Hematopoietic multipotent progenitor cell treated with erythropoietin and hydrocortisone succinate and interleukin-3 and kit ligand, for 6 days (in vitro differentiated cells): ENCODE results near the gene PRPH.
A peak's percentile ranks its signal among the peaks of the same experiment; 100 is the strongest.
"Not testable (repeated sequence)": the region's sequence is repeated elsewhere in the genome, so short reads cannot be mapped to it uniquely, and the experiment has no call there.

Source experiments
- DNase-seq: peaks from one replicate; pipeline ENCODE4 v3.0.0-alpha.2; 2015

Gene PRPH

DNA sequence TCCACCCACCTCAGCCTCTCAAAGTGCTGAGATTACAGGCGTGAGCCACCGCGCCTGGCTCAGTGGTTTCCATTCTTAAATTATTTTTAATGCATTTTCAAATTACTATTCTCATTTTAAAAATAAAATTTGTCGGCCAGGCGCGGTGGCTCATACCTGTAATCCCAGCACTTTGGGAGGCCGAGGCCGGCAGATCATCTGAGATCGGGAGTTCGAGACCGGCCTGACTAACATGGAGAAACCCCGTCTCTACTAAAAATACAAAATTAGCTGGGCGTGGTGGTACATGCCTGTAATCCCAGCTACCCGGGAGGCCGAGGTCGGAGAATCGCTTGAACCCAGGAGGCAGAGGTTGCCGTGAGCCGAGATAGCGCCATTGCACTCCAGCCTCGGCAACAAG is 38.8 kb downstream of the PRPH start:
- DNase-seq = not testable (repeated sequence)

DNA sequence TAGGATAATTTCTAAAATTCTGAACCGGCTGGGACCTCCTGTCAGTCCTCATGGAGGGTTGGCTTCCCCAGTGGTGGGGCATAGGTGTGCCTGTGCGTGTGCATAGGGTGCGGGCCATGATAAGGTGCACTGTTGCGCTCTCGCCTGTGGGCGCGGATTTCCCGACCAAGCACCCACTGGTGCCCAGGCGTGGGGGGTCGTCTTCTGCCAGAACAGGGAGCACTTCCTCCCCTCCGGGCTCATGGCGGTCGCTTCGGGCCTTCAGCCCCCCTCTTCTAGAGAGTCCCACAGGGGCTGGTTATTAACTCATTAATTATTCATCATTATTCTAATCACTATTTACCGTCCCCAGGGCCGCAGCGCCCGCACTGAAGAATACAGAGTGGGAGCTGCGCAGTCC is 39.3 kb downstream of the PRPH start:
- DNase-seq = no peak

DNA sequence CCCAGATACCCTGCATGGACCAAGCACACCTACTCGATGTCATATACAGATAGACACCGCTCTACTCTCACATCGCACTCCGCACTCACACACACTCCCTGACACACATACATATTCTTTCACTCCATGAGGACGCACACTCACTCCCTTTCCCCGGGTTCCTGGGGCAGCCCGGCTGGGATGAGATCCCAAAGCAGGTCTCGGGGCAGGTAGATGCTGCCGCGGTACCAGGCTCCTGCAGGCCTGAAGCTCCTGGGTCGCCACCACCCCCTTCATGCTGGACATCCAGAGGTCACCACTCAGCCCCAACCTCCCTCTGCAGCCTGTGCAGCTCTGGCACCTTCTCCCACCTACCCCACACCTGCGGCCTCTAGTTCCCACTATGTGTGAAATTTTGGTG is 39.7 kb downstream of the PRPH start:
- DNase-seq = no peak

DNA sequence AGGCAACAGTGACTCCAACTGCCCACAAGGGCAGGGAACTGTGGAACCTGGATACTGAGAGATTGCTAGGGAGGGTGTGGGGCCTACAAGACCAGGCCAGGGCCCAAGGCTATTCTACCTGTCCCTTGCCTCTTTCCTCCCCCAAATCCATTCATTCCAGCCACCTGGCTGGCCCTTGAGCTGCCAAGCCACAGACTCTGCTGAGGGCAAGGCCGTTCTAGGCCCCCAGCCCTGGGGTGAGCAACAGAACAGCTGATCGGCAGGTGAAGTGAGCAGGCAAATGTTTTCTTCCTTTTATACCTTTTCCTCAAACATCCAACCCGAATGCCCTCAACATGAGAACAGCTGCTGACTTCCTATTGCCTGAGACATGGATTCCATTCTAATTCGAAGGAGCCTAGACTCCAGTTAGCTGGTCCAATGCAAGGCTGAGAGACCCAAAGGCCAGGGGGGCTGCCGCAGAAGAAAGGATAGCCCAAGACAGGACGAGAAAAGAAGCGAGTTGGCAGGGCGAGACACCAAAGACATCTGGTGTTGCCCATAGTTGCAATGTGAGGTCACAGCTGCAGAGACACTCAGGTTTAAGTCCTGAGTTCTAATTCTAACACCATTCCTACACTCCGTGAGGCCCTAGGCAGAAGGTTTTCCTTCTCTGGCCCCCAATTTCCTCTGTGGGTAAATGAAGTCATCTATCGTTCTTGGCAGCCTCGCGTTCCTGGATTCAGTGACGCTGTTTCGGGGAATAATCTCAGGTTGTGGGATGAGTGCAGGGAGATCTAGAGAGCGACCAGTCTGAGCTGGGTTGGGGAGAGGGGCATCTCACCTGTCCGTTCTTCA is 40.4 kb downstream of the PRPH start:
- DNase-seq = no peak

DNA sequence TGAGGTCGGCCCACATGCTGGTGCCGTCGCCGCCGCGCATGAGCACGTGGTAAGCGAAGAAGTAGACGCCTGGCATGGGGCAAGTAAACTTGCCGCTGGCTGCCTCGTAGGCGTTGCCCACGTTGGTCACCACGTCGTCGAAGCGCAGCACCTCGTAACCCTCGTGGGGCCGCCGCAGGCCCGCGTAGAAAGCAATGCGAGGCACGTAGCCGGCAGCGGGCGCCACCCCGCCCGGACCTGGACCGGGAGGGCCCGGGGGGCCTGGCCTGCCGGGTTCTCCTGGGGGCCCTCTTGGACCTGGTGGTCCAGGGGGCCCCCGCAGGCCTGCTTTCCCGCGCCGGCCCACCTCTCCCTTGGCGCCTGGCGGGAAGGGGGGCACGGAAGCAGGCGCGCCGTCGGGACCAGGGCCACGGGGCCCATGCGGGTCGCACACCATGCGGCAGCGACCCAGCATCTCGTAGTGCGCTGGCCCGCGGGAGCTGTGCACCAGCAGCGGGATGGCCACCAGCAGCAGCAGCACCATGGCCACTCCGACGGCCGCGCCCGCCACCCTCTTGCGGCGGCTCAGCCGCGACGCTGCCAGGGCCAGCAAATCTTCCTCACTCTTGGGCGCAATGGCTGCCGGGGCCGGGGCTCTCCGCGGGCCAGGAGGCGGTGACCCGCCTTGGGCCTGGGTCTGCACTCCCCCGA is 41.2 kb downstream of the PRPH start:
- no peak for DNase-seq

DNA sequence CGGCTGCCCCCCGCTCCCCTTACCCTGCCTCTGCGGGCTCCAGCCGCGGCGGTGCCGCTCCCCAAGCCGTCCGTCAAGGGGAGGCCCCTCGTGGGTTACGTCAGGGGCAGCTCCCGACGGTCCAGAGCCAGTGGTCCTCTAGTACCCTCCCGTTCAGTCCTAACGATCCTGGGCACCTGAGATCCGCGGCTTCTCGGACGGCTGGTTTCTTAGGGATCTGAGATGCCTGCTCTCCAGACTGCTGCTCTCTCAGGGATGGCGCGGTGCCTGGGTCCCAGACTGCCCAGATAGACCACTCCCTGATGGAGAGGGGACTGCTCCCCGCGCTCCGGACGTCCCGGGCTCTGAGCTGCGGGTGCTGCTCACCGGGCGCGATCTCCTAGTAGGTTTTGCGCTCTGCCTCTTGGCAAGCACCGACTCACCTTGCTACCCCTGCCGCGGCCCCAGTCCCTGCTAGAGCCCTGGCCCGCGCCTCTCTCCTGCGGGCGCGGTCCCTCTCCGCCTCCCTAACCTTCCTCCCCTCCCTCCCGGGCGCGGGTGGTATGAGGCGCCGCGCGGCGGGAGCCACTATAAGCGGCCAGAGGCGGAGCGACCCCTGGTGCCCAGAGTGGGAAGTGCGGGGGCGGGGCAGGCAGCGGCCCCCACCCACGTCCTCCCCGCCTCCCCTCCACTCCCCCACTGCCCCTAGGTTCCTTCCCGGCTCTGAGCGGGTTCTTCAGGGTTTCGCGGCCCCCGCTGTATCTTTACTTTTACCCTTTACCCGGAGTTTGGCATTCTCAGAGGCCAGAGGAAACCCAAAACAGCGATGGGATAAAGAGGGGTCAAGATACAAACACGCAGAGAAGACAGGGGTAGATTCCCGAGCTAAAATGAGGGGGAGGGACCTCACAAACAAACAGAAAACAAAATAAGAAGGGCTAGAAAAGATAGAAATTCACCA is 42.0 kb downstream of the PRPH start, which contains the start of gene C1QL4:
C1QL4 (minus strand) TSS at position 544 of the 940 bp plus-strand sequence. CDS start 711 bp downstream, outside the sequence.
- peak; percentile 87 for DNase-seq

DNA sequence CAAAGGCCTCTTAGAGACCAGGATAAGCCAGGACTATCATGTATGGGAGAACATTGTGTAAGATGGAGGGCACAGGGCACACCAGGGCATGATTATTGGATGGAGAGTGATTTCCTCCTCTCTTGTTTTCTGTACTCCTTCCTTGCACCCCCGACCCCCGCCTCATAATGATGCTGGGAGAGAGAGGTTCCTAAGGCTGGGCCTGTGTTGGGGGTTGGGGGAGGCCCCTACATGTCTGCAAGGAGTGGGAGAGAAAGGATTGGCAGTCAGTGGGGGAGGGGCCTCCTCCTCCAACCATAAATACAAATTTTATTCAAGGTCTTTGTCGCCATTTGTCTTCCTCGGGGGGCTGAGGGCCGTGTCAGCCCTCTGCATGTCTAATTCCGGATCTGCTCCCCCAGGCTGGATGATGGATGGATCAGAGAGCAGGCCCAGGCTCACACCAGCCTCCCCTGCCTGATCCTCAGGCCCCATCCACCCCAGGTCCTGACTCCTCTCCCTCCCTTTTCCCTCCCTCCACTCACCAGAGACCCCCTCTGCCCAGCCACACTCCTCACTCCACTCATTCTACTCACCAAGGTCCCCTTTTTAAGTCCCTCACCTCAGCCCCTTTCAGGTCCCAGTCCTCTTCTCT is 44.0 kb downstream of the PRPH start:
- no peak for DNase-seq

DNA sequence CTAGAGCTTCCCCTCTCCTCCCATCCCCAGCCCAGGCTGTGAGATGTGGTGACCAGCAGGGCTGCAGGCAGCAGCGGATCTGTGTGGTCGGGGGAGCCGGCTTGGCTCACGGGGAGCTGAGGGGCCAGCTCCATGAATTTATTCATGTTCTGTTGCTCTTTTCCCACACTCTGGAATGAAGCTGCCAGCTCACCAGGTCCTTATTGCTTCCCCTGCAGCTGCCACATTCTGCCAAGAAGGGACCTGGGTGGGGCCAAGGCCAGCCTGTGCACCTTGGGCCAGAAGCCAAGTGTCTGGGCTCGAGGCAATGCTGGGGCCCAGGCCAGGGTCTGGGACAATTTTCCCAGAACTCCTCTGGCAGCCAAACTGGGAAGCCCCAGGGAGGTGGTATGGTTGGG is 44.5 kb downstream of the PRPH start:
- peak; percentile 38 for DNase-seq

DNA sequence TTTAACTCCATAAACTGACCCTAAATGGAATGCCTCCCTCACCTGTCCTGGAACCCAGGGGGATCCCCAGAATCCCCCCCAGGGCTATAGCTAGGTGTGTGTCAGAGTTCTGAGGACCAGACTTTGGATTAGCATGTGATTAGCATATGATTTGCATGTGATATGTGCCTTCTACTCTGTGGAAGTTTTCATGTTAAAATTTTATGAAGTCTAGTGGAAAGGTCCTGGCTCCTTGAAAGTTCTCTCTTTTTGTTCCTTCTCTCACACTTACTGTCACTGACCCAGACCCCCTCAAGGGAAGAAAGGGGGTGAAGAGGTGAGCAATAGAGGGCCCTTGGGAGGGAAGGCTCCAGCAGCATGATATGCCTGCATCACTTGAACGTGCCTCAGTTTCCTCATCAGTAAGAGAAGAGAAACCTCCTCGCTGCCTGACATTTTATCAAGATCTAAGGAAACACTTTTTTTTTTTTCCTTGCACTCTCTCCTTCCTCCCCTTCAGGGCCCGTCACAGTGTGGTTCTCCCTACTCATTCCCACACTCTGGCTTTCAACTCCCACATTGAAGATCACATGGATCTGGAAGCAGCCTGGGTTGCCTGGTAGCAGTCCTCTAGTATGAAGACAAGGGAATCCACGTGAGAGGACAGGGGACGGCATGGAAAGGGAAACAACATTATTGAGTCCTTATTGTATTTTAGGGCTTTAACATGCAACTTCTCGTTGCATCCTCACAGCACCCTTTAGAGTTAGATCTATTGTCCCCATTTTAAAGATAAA is 45.3 kb downstream of the PRPH start:
- DNase-seq = no peak

DNA sequence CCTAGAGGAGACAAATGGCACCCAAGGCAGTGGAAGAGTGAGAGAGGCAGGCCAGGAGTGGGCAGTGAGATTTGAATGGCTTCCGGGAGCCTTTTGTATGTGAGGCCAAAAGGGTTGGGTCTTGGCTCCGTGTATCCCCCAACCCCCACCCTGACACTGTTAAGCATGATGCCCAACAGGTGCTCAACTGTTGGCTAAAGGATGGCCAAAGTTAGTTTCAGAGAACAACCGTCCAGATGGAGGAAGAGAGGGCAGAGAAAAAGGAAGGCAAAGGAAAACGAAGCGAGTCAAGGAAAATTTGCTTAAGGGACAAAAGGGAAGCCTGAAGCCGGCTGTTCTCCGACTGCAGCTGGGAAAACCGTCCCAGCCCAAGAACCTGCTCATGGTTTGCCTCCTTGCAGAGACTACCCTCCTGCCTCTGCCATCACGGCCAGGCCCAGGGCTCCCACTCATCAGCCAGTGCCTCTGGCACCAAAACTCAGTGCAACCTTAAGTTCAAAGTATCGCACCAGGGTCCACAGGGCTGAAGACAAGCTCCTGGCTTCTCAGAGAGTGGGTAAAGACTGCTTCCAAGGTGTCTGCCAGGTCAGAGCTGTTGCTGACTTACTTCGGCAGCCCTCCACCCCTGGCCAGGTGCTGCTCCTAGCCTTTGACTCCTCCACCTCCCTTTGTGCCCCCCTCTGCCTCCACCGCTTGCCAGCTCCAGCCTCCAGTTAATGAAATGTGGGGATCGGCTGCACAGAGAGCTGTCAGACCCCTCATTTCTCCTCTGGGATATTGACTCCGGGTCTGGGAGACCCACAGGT is 46.2 kb downstream of the PRPH start:
- DNase-seq = no peak

DNA sequence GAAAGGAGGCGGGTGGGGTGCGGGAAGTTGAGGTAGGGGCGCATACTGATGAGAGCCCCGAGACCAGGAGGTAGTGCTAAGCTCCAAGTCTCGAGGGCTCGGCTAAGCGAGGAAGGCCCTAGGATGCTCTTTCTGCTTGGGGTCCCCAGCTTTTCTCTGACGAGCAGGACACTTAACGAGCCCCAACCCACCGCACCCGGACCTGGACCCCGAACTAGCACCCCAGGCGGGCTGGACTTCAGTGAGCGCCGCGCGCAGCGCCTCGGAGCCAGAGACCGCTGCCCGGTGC is 46.8 kb downstream of the PRPH start:
- no peak for DNase-seq

DNA sequence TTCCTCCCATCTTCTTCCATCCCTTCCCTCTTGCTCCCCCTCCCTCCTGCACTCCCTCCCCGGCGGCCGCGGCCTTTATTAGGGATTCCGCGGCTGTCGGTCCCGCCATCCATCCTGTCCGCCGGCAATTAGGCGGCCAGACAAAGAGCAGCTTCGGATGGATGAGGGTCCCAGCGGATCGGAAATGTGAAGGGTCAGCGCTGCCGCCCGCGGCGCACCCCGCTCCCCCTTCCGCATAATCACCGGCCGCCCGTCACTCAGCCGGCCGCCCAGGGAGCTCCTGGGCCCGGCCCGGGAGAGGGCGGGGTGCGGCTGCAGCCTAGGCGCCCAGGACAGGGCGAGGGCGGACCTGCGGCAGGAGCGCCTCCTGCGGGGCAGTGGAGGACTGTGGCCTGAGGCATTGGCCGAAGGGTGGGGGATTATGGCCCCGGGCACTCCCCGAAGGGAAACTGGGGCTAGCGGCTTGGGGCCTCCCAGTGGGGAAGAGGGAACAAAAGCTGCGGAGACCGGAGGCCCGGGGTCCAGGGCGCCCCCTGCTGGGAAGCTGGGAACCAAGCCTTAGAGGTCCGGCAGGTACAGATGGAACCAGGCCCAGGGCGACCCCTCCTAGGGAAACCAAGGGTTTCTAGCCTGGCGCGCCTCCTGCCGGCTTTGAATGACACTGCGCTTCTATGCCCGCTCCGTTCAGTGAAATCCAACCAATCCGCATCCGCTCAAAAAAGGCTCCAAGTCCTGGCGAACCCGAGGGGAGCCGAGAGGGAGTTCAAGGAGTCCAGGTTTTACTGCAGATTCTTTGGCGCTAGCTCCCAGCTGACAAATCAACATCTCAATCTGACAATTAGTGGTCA is 47.3 kb downstream of the PRPH start:
- DNase-seq = peak; percentile 92

DNA sequence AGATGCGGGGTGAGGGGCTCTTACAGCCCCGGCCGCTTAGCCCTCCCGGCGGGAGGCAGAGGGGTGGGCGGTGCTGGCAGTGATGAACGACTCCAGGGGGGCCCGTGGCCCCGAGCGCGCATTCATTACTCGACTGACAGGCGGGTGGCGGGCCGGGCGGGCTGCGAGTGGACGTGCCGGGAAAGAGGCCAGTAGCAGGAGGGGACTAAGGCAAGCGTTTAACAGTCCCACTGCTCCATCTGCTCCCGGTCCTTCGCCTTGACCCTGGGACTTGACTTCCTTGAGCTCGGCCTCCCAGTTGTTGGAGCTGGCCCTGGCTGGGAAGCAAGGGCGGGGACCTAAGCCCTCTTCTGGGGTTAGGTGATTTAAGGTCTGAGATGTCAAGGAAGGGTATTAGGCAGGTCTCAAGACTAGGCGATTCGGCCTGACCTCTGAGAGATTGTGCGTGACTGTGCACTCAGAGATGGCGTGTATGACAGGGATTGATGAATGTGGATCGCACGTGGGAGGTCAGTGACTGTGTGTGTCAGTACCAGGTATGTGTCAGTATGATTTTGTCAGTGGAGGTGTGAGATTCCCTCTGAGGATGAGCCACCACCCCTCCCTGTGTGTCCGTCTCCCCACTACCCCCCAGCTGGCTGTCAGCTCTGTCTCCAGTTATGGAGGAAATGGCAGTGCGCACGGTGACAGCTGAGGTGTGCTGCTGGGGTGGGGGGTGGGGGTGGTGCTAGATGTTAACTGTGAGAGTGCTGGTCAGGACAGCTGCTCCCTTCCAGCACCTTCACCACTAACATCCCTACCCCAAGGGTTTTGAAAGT is 48.2 kb downstream of the PRPH start:
- no peak for DNase-seq

DNA sequence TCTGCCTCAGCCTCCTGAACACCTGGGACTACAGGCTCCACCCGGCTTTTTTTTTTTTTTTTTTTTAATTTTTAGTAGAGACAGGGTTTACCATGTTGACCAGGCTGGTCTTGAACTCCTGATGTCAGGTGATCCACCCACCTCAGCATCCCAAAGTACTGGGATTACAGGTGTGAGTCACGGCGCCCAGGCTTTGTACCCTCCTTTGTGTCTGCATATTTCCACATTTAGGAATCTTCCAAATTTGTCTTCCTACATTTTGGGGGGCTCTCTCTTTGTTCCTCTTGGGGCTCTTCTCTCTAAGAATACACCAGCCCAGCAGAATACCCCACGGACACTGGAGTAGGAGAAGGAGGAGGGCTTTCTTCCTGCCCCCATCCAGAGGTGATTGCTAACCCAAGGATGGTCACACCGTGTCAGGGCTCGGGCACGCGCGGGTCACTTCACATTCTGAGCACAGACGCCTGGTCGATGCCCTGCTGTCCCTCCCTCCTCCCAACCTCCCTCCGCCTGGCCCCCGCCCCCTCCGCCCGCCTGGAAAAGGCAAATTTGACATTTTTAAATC is 49.6 kb downstream of the PRPH start:
- DNase-seq = no peak

DNA sequence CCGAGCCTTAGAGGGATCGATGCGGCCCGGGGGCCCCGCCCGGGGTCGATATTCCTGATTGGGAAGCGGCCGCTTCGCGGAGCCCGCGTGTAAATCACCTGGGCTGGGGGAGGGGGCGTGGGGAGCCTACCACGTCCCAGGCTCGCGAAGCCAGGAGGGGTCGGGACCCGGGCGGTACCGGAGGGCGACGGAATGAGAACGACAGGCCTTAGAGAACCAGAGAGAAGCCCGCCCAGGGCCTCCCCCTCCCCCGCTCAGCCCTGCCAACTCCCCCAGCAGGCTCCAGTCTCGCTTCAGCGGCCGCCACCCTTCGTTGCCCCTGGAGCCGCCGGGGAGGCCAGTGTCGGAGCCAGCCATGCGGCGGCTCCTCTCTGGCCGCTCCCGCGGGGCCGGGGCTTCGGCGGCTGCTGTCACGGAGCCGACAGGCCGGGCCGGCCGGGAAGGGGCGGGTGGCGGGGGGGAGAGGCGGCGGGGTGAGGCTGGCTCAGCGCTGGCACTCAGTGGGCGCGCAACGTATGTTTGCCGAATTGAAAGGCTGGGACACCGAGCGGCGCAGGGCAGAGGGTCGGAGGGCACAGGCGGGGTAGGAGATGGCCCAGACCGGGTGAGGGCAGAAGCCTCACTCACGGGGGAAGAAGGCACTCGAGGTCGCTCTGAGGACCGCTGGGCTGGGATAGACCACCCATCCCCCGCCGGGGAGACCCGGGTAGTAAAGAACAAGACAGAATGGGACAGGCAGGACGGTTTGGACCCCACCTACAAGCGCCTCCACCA is 50.3 kb downstream of the PRPH start:
- peak; percentile 36 for DNase-seq

DNA sequence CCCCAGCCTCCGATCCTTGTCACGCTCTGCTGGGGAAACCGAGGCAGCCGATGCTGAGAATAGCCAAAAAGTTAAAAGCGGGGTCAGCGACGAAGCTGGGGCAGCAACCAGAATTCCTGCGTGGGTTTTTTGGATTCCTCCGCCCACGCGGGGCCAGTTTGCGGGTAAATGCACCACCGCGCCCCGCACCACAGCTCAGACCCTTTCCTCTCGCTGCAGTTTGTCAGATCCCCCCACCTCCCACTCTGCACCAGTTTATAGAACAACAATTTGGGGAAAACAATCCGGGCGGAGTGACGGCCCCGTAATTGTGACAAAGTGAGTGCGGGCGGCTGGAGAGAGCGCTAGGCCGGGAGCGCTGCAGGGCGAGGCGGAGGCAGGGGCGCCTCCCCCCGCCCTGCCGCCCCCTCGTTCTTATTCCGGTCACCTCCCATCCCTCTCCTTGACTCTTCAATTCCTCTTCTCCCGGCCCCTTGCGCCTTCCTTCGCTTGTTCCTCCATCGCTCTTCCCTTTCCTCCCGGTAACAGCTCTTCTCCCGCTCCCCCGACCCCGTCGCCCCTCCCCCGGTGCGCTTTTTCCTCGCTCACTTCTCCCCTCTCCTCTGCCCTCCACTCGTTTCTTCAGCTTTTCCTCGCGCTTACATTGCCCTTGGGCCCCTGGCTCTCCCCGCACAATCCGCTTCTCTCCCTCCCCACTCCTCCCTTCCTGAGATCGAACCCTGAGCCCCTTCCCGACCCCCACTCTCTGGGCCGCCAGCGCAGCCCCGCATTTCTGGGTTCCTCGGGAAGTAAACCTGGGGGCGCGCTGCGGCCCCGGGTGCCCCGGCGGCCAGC is 51.1 kb downstream of the PRPH start:
- no peak for DNase-seq

DNA sequence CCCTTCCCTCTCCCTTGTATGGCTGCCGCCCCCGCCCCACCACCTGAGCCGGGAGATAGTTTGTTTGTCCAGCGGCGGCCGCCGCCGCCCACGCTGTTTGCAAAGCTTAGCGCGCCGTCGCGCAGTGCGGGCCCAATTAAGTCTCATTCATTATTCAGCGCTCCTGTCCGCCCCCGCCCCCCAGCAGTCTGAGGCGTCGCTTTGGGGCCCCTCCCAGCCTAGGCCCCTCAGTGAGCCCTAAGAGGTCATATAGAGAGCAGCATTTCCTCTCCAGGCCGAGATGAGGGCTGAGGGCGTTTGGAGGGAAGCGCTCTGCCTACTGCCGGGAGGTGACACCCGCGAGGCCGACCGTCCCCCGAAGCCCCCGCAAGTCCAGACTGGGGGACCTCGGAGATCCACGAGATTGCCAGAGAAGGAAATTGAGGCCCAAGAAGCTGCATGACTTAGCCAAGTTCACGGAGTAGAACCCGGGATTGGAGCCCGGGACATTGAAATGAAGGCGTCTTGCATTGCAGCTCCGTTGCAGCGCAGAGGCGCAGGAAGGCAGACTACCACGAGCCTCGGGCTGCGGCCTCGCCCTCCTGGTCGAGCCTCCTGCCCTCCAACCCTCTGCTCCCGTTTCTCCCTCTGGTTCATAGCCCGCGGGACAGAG is 51.8 kb downstream of the PRPH start, which contains the start of gene DNAJC22:
DNAJC22 (plus strand) TSS at position 230 of the 652 bp plus-strand sequence. CDS start 1,985 bp downstream, outside the sequence.
- peak; percentile 56 for DNase-seq
